Measurements from ENCODE around the gene GGACT. TPM values are rescaled to one million over a fixed set of nuclear protein-coding genes. Genes with fewer than 3 reads are reported as not detected.

Gene GGACT
- total RNA-seq, 1 experiment from 2014 or later, result 2.6 TPM

- TF ChIP-seq CTCF (IDR thresholded peaks at IDR 0.05; ENCODE audit: unreplicated experiment), result no peak
- Mint-ChIP-seq H3K27me3 (ENCODE audit: unreplicated experiment) (no peaks in the 10 kb centered on the region), H3K4me1 (ENCODE audit: low read depth, unreplicated experiment) (no peaks in the 10 kb centered on the region), H3K36me3 (ENCODE audit: insufficient read depth, unreplicated experiment) (no peaks in the 10 kb centered on the region), H3K27ac (ENCODE audit: unreplicated experiment) (no peak overlapping the region), H3K4me3 (ENCODE audit: low read depth, unreplicated experiment) (no peak overlapping the region), H3K9me3 (ENCODE audit: low read depth, unreplicated experiment) (no peaks in the 10 kb centered on the region)
- intact Hi-C loops (cut with micrococcal nuclease; ENCODE audit: unreplicated experiment), result no loop called here
- no peak for DNase-seq
- BruUV-seq (replicated peaks), result no TSS peak
- CTCF ChIA-PET, result no interaction called here
These were observed 56.4 kb downstream of the GGACT start for GRCh38 chr13:100532090-100532766.

- DNase-seq, result no peak
- no peak for TF ChIP-seq CTCF (IDR thresholded peaks at IDR 0.05; ENCODE audit: unreplicated experiment)
- Mint-ChIP-seq H3K9me3 (ENCODE audit: low read depth, unreplicated experiment) (no peaks in the 10 kb centered on the region), H3K4me3 (ENCODE audit: low read depth, unreplicated experiment) (no peak overlapping the region), H3K4me1 (ENCODE audit: low read depth, unreplicated experiment) (no peaks in the 10 kb centered on the region), H3K36me3 (ENCODE audit: insufficient read depth, unreplicated experiment) (no peaks in the 10 kb centered on the region), H3K27ac (ENCODE audit: unreplicated experiment) (no peak overlapping the region), H3K27me3 (ENCODE audit: unreplicated experiment) (no peaks in the 10 kb centered on the region)
- intact Hi-C loops (cut with micrococcal nuclease; ENCODE audit: unreplicated experiment), result no loop called here
- CTCF ChIA-PET, result no interaction called here
- BruUV-seq (replicated peaks), result no TSS peak
These were observed 57.8 kb downstream of the GGACT start for GRCh38 chr13:100530671-100531213.

DNA sequence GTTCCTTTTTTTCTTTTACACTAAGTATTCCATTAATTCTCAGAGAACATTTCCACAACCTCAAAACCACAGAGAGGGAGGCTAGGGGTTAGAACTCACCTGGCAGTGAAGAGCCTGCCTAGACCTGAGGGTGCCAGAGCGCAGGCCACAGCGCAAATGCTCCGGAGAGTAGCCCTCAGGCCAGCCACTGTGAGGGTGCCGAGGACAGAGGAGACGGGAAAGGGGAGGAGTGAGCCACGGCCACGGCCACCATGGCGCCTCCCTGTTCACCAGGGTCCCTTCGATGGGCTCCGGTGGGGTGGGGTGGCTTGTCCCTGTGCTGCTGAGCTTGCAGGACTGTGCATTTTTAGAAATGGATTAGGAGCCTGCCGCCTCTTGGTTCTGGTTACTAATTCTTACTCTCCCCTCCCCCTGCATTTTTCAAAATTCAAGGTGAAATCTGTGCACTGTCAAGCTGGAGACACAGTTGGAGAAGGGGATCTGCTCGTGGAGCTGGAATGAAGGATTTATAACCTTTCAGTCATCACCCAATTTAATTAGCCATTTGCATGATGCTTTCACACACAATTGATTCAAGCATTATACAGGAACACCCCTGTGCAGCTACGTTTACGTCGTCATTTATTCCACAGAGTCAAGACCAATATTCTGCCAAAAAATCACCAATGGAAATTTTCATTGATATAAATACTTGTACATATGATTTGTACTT is 58.8 kb downstream of the GGACT start:
- intact Hi-C loops (cut with micrococcal nuclease; ENCODE audit: unreplicated experiment), result no loop called here
- TF ChIP-seq CTCF (IDR thresholded peaks at IDR 0.05; ENCODE audit: unreplicated experiment), result no peak
- CTCF ChIA-PET, result no interaction called here
- Mint-ChIP-seq H3K27ac (ENCODE audit: unreplicated experiment) (no peak overlapping the region), H3K4me1 (ENCODE audit: low read depth, unreplicated experiment) (no peaks in the 10 kb centered on the region), H3K9me3 (ENCODE audit: low read depth, unreplicated experiment) (no peaks in the 10 kb centered on the region), H3K27me3 (ENCODE audit: unreplicated experiment) (no peaks in the 10 kb centered on the region), H3K4me3 (ENCODE audit: low read depth, unreplicated experiment) (no peak overlapping the region), H3K36me3 (ENCODE audit: insufficient read depth, unreplicated experiment) (no peaks in the 10 kb centered on the region)
- no TSS peak for BruUV-seq (replicated peaks)
- no peak for DNase-seq

DNA sequence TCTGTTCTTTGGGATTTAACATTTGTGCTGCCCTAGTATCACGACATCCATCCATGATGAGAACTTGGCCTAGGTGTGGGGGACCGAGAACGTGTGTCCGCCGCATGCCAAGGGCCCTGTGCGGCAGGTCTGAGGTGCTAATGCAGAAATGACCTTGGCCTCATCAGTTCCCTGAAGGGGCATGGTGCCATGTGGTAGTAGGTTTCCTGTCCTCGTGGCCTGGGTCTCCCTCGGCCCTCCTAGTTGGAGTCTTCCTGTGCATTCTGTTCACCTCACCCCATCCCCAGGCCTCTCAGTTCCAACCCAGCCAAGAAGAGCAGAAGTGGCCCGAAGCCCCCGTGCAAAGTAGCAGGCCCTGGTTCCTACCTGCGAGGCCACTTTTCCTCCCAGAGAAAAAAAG is 59.8 kb downstream of the GGACT start:
- CTCF ChIA-PET, result no interaction called here
- intact Hi-C loops (cut with micrococcal nuclease; ENCODE audit: unreplicated experiment), result no loop called here
- H3K36me3 Mint-ChIP-seq (ENCODE audit: insufficient read depth, unreplicated experiment), result no peaks in the 10 kb centered on the region

More for the DNA sequence above, 59.8 kb downstream of the GGACT start:
- H3K4me1 Mint-ChIP-seq (ENCODE audit: low read depth, unreplicated experiment), result no peaks in the 10 kb centered on the region
- no peak for TF ChIP-seq CTCF (IDR thresholded peaks at IDR 0.05; ENCODE audit: unreplicated experiment)
- BruUV-seq (replicated peaks), result no TSS peak
- H3K27me3 Mint-ChIP-seq (ENCODE audit: unreplicated experiment), result no peaks in the 10 kb centered on the region
- DNase-seq, result no peak
- no peaks in the 10 kb centered on the region for H3K9me3 Mint-ChIP-seq (ENCODE audit: low read depth, unreplicated experiment)
- H3K4me3 Mint-ChIP-seq (ENCODE audit: low read depth, unreplicated experiment), result no peak overlapping the region
- no peak overlapping the region for H3K27ac Mint-ChIP-seq (ENCODE audit: unreplicated experiment)

Data from Calu3 (cell line).